ENCODE results near the gene POLE2. TPM values are rescaled to one million over a fixed set of nuclear protein-coding genes. Genes with fewer than 3 reads are reported as not detected.

POLE2 gene
- total RNA-seq, 1 experiment from 2014 or later, result 24.5 TPM

DNA sequence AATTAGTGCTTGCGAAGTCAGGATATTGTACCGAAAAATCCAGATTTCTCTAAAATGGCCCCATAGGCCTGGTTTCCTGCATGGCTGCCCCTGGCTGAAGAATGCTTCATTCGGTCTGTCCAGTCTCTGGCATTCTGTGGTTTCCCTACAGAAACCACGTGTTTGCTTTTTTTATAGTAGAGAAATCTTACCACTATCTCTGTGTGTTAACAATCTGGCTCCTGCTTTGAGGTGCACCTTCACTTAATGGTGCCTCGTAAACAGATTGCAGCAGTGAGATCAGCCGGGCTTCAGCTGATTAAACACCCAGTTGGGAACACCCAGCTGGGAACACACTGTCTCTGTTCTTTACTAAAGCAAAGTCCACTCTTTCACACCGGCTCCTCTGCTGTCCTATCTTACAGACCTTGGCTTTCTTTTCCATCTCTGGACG, 46.3 kb downstream of the POLE2 start:
- Histone ChIP-seq H4K20me1 (ENCODE audit: insufficient read depth) (no peaks in the 10 kb centered on the region; the same call in 1 of the 2 replicates), H3K9ac (ENCODE audit: low read length) (no peak overlapping the region)
- ATAC-seq, result peak; percentile 14; the same call in 1 of the 2 replicates

DNA sequence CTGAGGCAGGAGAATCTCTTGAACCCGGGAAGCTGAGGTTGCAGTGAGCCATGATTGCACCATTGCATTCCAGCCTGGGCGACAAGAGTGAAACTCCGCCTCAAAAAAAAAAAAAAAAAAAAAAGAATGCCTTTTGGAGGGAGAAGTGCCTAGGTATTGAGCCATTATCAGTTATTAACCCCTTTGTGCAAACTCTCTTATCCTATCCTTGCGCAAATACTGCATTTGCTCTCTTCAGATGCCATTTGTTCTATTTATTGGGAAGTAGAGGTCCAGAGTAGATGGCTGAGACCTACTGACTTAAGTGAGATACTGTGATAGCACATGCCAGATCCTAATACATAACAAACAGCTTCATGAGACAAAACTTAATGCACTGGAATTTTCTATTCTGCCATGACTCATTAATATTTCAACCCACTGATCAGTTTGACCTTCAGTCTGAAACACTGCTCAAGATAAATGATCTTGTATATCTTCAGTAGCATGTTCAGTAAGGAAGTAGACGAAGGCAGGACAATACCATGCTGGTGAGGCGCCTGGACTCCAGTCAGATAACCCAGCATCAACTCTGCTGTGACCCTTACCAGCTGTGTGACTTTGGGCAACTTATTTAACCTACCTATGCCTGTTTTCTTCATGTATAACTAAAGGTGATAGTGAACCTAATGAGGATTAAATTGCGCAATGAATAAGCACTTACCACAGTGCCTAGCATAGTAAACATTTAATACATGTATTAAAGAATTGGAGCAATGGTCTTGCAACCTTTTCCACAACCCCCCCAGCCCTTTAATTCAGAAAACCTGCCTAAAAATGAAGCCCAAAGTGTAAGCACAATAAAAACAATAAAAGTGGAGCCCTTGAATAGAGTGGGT, 47.2 kb downstream of the POLE2 start:
- intact Hi-C loops (cut with micrococcal nuclease), result no loop called here
- CTCF ChIA-PET, result no interaction called here

More for the DNA sequence above, 46.3 kb downstream of the POLE2 start:
- Histone ChIP-seq H2AFZ (ENCODE audit: low read depth, low read length, poor library complexity, severe bottlenecking) (no peak overlapping the region), H3K27ac (ENCODE audit: low read depth, low read length) (no peak overlapping the region), H3K4me2 (ENCODE audit: low read length) (no peak overlapping the region), H3K4me1 (ENCODE audit: control insufficient read depth in 1 of 2, insufficient read depth in 2 of 2, low read length in 2 of 2) (peaks cover 0 to 2% of the 10 kb centered on the region in 2 experiments; a peak in 1 of 4 replicates), H3K9me3 (ENCODE audit: control insufficient read depth in 1 of 2, insufficient read depth in 1 of 2, low read depth in 1 of 2, low read length in 2 of 2) (no peaks in the 10 kb centered on the region), H3K36me3 (ENCODE audit: control insufficient read depth in 1 of 2, insufficient read depth in 2 of 2, low read length in 2 of 2) (peaks cover 3 to 14% of the 10 kb centered on the region in 2 experiments; a peak in 1 of 4 replicates), H3K27me3 (ENCODE audit: insufficient read depth, low read length) (no peaks in the 10 kb centered on the region), H3K79me2 (ENCODE audit: insufficient read depth, low read length) (peaks cover 38% of the 10 kb centered on the region), H3K9me2 (ENCODE audit: insufficient read depth) (no peaks in the 10 kb centered on the region), H3K4me3 (replicated peaks in 1 of 2; ENCODE audit: low read depth in 1 of 2, low read length in 2 of 2) (no peak overlapping the region)
- ChIA-PET POLR2A (no interaction called here), CTCF (no interaction called here), RAD21 (ENCODE audit: low non-redundant PET in 1 of 2, low total read pairs in 2 of 2, uncharacterized antibody in 2 of 2, unreplicated experiment in 2 of 2) (no interaction called here)
- no TSS peak for BruUV-seq (replicated peaks)
- no peak for TF ChIP-seq EGR1 (IDR thresholded peaks at IDR 0.05; ENCODE audit: low read depth)
- TF ChIP-seq CEBPB (IDR thresholded peaks at IDR 0.05; ENCODE audit: low read depth), result no peak
- TF ChIP-seq CBX3 (IDR thresholded peaks at IDR 0.05; ENCODE audit: low read depth), result no peak
- TF ChIP-seq SIN3A (IDR thresholded peaks at IDR 0.05; ENCODE audit: low read depth), result no peak
- TF ChIP-seq FOSL1 (IDR thresholded peaks at IDR 0.05; ENCODE audit: low read depth), result no peak
- TF ChIP-seq MAX (IDR thresholded peaks at IDR 0.05), result no peak
- no peak for TF ChIP-seq SP1 (IDR thresholded peaks at IDR 0.05; ENCODE audit: low read depth)
- TF ChIP-seq EZH2 (IDR thresholded peaks at IDR 0.05), result no peak
- no peak for TF ChIP-seq ATF3 (IDR thresholded peaks at IDR 0.05)
- DNase-seq (ENCODE audit: low read depth, low spot score), result no peak
- intact Hi-C loops (cut with micrococcal nuclease), result no loop called here

More for the DNA sequence above, 47.2 kb downstream of the POLE2 start:
- DNase-seq (ENCODE audit: low read depth, low spot score) (no peak), ATAC-seq (no peak)
- Histone ChIP-seq H2AFZ (ENCODE audit: low read depth, low read length, poor library complexity, severe bottlenecking) (no peak overlapping the region), H3K9ac (ENCODE audit: low read length) (no peak overlapping the region), H3K9me2 (ENCODE audit: insufficient read depth) (no peaks in the 10 kb centered on the region), H3K27me3 (ENCODE audit: insufficient read depth, low read length) (no peaks in the 10 kb centered on the region), H3K4me3 (replicated peaks in 1 of 2; ENCODE audit: low read depth in 1 of 2, low read length in 2 of 2) (no peak overlapping the region), H4K20me1 (ENCODE audit: insufficient read depth) (no peaks in the 10 kb centered on the region; the same call in 1 of the 2 replicates), H3K36me3 (ENCODE audit: control insufficient read depth in 1 of 2, insufficient read depth in 2 of 2, low read length in 2 of 2) (peaks cover 3 to 19% of the 10 kb centered on the region in 2 experiments; a peak in 1 of 4 replicates), H3K79me2 (ENCODE audit: insufficient read depth, low read length) (peaks cover 48% of the 10 kb centered on the region), H3K9me3 (ENCODE audit: control insufficient read depth in 1 of 2, insufficient read depth in 1 of 2, low read depth in 1 of 2, low read length in 2 of 2) (no peaks in the 10 kb centered on the region), H3K4me2 (ENCODE audit: low read length) (no peak overlapping the region), H3K27ac (ENCODE audit: low read depth, low read length) (no peak overlapping the region), H3K4me1 (ENCODE audit: control insufficient read depth in 1 of 2, insufficient read depth in 2 of 2, low read length in 2 of 2) (peaks cover 6 to 11% of the 10 kb centered on the region in 2 experiments)
- RAD21 ChIA-PET (ENCODE audit: low non-redundant PET in 1 of 2, low total read pairs in 2 of 2, uncharacterized antibody in 2 of 2, unreplicated experiment in 2 of 2), result interaction anchor here (0.6 kb wide), 2 partner anchors 32 to 127 kb away, joined by 3 read pairs; no protein-coding TSS in a partner anchor
- no peak for TF ChIP-seq SP1 (IDR thresholded peaks at IDR 0.05; ENCODE audit: low read depth)
- TF ChIP-seq EZH2phosphoT487 (IDR thresholded peaks at IDR 0.05; ENCODE audit: borderline replicate concordance), result no peak
- TF ChIP-seq SIN3A (IDR thresholded peaks at IDR 0.05; ENCODE audit: low read depth), result no peak
- no peak for TF ChIP-seq TCF7L2 (IDR thresholded peaks at IDR 0.05; ENCODE audit: borderline replicate concordance, extremely low read depth, insufficient read depth, insufficient read length)
- TF ChIP-seq YY1 (IDR thresholded peaks at IDR 0.05; ENCODE audit: extremely low read depth, insufficient replicate concordance, low read depth, low read length), result no peak
- TF ChIP-seq CBX3 (IDR thresholded peaks at IDR 0.05; ENCODE audit: low read depth), result no peak
- 0 out of 2 replicates have a peak, but pooled peaks have one; percentile 24 for TF ChIP-seq CEBPB (IDR thresholded peaks at IDR 0.05; ENCODE audit: low read depth)
- BruUV-seq (replicated peaks), result no TSS peak
- POLR2A ChIA-PET, result no interaction called here
